Caco-2 (cell line): ENCODE data around the gene TMEM121B. TPM values are rescaled to one million over a fixed set of nuclear protein-coding genes. Genes with fewer than 3 reads are reported as not detected.

ENCODE experiments used
- BruUV-seq: library from RNA; stranded (reverse); fragments of 400-500 nt; replicated peaks from 2 replicates; lab custom pipeline; 2021; lab: Mats Ljungman, UMichigan
- CTCF ChIA-PET: fragments of 300-600 bp; sonication (Branson Sonifier 250); formaldehyde crosslinking; loops from one replicate; lab custom pipeline; 2022; ENCODE audit warnings: antibody characterized with exemption; lab: Charles Lee
- POLR2A ChIA-PET: fragments of 300-600 bp; sonication (Branson Sonifier 250); formaldehyde crosslinking; loops from one replicate; lab custom pipeline; 2022; ENCODE audit warnings: antibody characterized with exemption; lab: Charles Lee
- DNase-seq, 2 experiments: peaks; one replicate each; pipeline versions ENCODE4 v3.0.0 to v3.0.0-alpha.2; 2020 to 2022
- H3K27me3 ChIP-seq: replicated peaks from 2 replicates; pipeline ENCODE4 v1.6.0; 2011; ENCODE audit warnings: low read length; ENCODE audit not compliant: control insufficient read depth, insufficient read depth
- H3K36me3 ChIP-seq: 2 replicates; pipeline ENCODE4 v1.5.1; 2011; ENCODE audit warnings: low read length; ENCODE audit not compliant: control insufficient read depth, insufficient read depth
- H3K4me1 ChIP-seq: fragments of 250-450 bp; sonication (Bioruptor Pico); 2 replicates; pipeline ENCODE4 v1.5.1; 2020; ENCODE audit warnings: mild to moderate bottlenecking
- H3K4me3 ChIP-seq: 2 replicates; pipeline ENCODE4 v1.5.1; 2011; ENCODE audit warnings: low read depth, mild to moderate bottlenecking, control low read depth, low read length
- H3K9me3 ChIP-seq: fragments of 250-450 bp; sonication (Bioruptor Pico); 2 replicates; pipeline ENCODE4 v1.5.1; 2020; ENCODE audit warnings: mild to moderate bottlenecking, moderate library complexity
- H3K27ac Mint-ChIP-seq: one replicate; pipeline ENCODE4 v1.8.0; 2022; ENCODE audit warnings: mixed read lengths; ENCODE audit not compliant: unreplicated experiment
- H3K27me3 Mint-ChIP-seq: one replicate; pipeline ENCODE4 v1.8.0; 2022; ENCODE audit warnings: mixed read lengths; ENCODE audit not compliant: insufficient read depth, unreplicated experiment
- H3K36me3 Mint-ChIP-seq: one replicate; pipeline ENCODE4 v1.8.0; 2022; ENCODE audit warnings: mild to moderate bottlenecking, mixed read lengths; ENCODE audit not compliant: insufficient read depth, unreplicated experiment
- H3K4me1 Mint-ChIP-seq: one replicate; pipeline ENCODE4 v1.8.0; 2022; ENCODE audit warnings: low read depth, mixed read lengths; ENCODE audit not compliant: unreplicated experiment
- H3K4me3 Mint-ChIP-seq: one replicate; pipeline ENCODE4 v1.8.0; 2022; ENCODE audit warnings: mild to moderate bottlenecking, moderate library complexity, mixed read lengths; ENCODE audit not compliant: unreplicated experiment
- H3K9me3 Mint-ChIP-seq: one replicate; pipeline ENCODE4 v1.8.0; 2022; ENCODE audit warnings: mixed read lengths; ENCODE audit not compliant: unreplicated experiment
- CTCF ChIP-seq, 2 experiments: fragments of 200-600 bp in 1 of 2; IDR thresholded peaks; 1 replicate in 1 of 2; 2 replicates in 1 of 2; pipeline versions ENCODE4 v1.5.1 to v1.8.0; 2011 to 2022; ENCODE audit warnings: antibody characterized with exemption in 1 of 2, control low read depth in 1 of 2, inconsistent platforms in 1 of 2, low read depth in 1 of 2, low read length in 1 of 2, mild to moderate bottlenecking in 1 of 2, moderate library complexity in 1 of 2; ENCODE audit not compliant: insufficient read depth in 1 of 2, severe bottlenecking in 1 of 2, unreplicated experiment in 1 of 2
- intact Hi-C: fragments of 100-400 bp; cut with micrococcal nuclease; formaldehyde crosslinking; loops from one replicate; pipeline ENCODE4 v1.10.0; 2022; ENCODE audit not compliant: unreplicated experiment
- total RNA-seq: library from RNA; stranded (reverse); gene quantifications from 2 replicates; pipeline ENCODE4 v1.2.3, GENCODE V29; 2022

TMEM121B gene
- total RNA-seq, 1 experiment from 2014 or later = 0.82 TPM

- H3K9me3 ChIP-seq = no peaks in the 10 kb centered on the region
- ChIA-PET POLR2A (no interaction called here), CTCF (no interaction called here)
- no peak overlapping the region for H3K27ac Mint-ChIP-seq
- H3K4me1 ChIP-seq = no peaks in the 10 kb centered on the region
- no peak overlapping the region for H3K4me3 Mint-ChIP-seq
- no TSS peak for BruUV-seq
- H3K27me3 Mint-ChIP-seq = peaks cover 13% of the 10 kb centered on the region
- H3K4me3 ChIP-seq = no peak overlapping the region
- no peak for DNase-seq
- intact Hi-C loops = no loop called here
- no peak for TF ChIP-seq CTCF (IDR thresholded peaks at IDR 0.05; ENCODE audit: insufficient read depth in 1 of 2, low read depth in 1 of 2, low read length in 1 of 2, severe bottlenecking in 1 of 2, unreplicated experiment in 1 of 2)
- no peaks in the 10 kb centered on the region for H3K9me3 Mint-ChIP-seq
- no peaks in the 10 kb centered on the region for H3K36me3 Mint-ChIP-seq
- H3K36me3 ChIP-seq = no peaks in the 10 kb centered on the region
- no peaks in the 10 kb centered on the region for H3K4me1 Mint-ChIP-seq
- no peaks in the 10 kb centered on the region; the same call in 1 of the 2 replicates for H3K27me3 ChIP-seq
Observed at GRCh38 chr22:17113600-17113999, 7.6 kb downstream of the TMEM121B start.

- Mint-ChIP-seq H3K27me3 (peaks cover 13% of the 10 kb centered on the region), H3K4me1 (no peaks in the 10 kb centered on the region), H3K36me3 (peaks cover under 1% of the 10 kb centered on the region), H3K4me3 (no peak overlapping the region), H3K9me3 (no peaks in the 10 kb centered on the region), H3K27ac (no peak overlapping the region)
- Histone ChIP-seq H3K9me3 (no peaks in the 10 kb centered on the region), H3K4me1 (no peaks in the 10 kb centered on the region), H3K36me3 (no peaks in the 10 kb centered on the region), H3K27me3 (no peaks in the 10 kb centered on the region; the same call in 1 of the 2 replicates), H3K4me3 (no peak overlapping the region)
- no TSS peak for BruUV-seq
- CTCF ChIA-PET = interaction anchor here (0.7 kb wide), 1 partner anchor 238 kb away, joined by 3 read pairs; no protein-coding TSS in a partner anchor
- POLR2A ChIA-PET = no interaction called here
- no peak for DNase-seq
- TF ChIP-seq CTCF (IDR thresholded peaks at IDR 0.05; ENCODE audit: insufficient read depth in 1 of 2, low read depth in 1 of 2, low read length in 1 of 2, severe bottlenecking in 1 of 2, unreplicated experiment in 1 of 2) = no peak
- intact Hi-C loops = no loop called here
Observed at GRCh38 chr22:17112491-17113042, 8.6 kb downstream of the TMEM121B start.

GRCh38 chr22:17110791-17111550 is 10.2 kb downstream of the TMEM121B start:
- Histone ChIP-seq H3K36me3 (no peaks in the 10 kb centered on the region), H3K4me3 (no peak overlapping the region), H3K4me1 (no peaks in the 10 kb centered on the region), H3K9me3 (no peaks in the 10 kb centered on the region), H3K27me3 (no peaks in the 10 kb centered on the region; the same call in 1 of the 2 replicates)
- Mint-ChIP-seq H3K36me3 (peaks cover 5% of the 10 kb centered on the region), H3K4me1 (no peaks in the 10 kb centered on the region), H3K27me3 (peaks cover 4% of the 10 kb centered on the region), H3K4me3 (no peak overlapping the region), H3K27ac (no peak overlapping the region), H3K9me3 (no peaks in the 10 kb centered on the region)
- no TSS peak for BruUV-seq
- no peak for DNase-seq
- intact Hi-C loops = no loop called here
- TF ChIP-seq CTCF (IDR thresholded peaks at IDR 0.05; ENCODE audit: insufficient read depth in 1 of 2, low read depth in 1 of 2, low read length in 1 of 2, severe bottlenecking in 1 of 2, unreplicated experiment in 1 of 2) = no peak
- ChIA-PET POLR2A (interaction anchor here (0.6 kb wide), 1 partner anchor 31 kb away, joined by 3 read pairs; no protein-coding TSS in a partner anchor), CTCF (interaction anchor here (0.8 kb wide), 1 partner anchor 61 kb away, joined by 3 read pairs; no protein-coding TSS in a partner anchor)
